Measurements from ENCODE around the gene RGL3.

The RGL3 gene

DNA sequence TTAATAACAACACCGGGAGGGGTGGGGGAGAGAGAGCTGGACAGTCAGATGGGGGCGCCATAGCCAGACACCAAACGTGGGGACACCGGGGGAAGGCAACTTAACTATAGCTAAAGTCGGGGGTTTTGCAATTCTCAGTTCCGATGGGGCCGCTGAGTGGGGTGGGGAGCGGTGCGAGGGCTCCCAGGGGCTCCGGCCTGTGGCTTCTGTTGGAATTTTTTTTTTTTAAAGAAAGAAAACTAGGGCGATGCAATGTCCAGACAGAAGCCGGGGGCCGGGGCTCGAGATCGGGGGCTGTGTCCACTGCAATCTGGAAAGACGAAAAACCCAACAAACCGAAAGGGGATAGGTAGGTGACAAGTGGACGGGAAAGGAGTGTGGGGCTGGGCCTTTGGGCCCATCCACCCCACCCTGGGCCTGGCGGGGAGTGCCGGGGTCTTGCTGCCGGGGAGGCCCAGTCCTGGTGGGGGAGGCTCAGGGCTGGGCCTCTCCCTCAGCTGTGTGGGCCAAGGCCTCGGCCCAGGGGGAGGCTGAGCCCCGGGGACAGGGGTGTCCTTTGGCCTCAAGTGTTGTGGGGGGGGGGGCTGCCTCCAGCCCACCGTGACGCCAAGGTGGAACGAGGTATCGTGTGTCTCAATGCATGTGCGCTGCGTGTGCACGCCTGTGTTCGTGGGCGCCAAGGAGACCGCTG is 33.7 kb upstream of the RGL3 start:
- TF ChIP-seq, protein P1, sequence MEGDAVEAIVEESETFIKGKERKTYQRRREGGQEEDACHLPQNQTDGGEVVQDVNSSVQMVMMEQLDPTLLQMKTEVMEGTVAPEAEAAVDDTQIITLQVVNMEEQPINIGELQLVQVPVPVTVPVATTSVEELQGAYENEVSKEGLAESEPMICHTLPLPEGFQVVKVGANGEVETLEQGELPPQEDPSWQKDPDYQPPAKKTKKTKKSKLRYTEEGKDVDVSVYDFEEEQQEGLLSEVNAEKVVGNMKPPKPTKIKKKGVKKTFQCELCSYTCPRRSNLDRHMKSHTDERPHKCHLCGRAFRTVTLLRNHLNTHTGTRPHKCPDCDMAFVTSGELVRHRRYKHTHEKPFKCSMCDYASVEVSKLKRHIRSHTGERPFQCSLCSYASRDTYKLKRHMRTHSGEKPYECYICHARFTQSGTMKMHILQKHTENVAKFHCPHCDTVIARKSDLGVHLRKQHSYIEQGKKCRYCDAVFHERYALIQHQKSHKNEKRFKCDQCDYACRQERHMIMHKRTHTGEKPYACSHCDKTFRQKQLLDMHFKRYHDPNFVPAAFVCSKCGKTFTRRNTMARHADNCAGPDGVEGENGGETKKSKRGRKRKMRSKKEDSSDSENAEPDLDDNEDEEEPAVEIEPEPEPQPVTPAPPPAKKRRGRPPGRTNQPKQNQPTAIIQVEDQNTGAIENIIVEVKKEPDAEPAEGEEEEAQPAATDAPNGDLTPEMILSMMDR (IDR thresholded peaks at IDR 0.05) = peak; percentile 18; the same call in 1 of the 2 replicates
- TF ChIP-seq ZFX (IDR thresholded peaks at IDR 0.05; ENCODE audit: borderline replicate concordance) = no peak
- H3K27ac ChIP-seq = no peak overlapping the region

DNA sequence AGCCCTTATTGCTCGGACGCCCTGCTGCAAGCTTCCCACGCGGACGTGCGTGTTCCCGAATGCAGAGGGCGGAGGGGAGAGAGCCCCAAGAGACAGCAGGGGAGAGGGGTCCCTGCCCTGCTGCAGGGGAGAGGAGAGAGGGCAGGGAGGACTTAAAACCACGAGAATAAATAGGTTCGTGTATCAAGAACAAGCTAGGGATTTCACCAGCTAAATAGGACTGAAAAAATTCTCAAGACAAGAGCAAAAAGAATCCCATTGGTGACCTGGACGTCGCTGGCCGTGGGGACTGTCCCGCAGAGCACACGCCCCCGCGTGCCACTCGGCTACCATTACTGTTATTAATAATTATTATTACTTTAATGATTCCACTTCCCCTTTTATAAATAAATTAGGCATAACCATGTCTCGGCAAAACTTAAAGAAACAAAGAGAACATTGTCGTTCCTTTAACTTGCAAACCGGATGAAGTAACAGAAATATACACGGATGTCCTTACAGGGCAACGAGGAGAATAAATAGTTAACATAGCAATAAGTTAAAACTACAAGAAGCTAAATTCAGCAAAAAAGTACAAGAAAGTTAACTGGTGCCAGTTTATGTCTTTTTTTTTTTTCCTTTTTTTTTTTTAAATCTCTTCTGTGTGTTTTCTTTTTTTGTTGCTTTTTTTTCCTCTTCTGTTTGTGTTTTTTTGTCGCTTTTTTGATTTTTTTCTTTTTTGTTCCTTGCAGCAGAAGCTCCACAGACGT is 32.9 kb upstream of the RGL3 start:
- no peak overlapping the region for H3K27ac ChIP-seq
- no peak for TF ChIP-seq ZFX (IDR thresholded peaks at IDR 0.05; ENCODE audit: borderline replicate concordance)
- TF ChIP-seq, protein P1 (IDR thresholded peaks at IDR 0.05) = no peak

GRCh38 chr19:11451327-11451870 is 32.3 kb upstream of the RGL3 start:
- H3K27ac ChIP-seq = no peak overlapping the region
- TF ChIP-seq, protein P1 (IDR thresholded peaks at IDR 0.05) = no peak
- TF ChIP-seq ZFX (IDR thresholded peaks at IDR 0.05; ENCODE audit: borderline replicate concordance) = no peak

DNA sequence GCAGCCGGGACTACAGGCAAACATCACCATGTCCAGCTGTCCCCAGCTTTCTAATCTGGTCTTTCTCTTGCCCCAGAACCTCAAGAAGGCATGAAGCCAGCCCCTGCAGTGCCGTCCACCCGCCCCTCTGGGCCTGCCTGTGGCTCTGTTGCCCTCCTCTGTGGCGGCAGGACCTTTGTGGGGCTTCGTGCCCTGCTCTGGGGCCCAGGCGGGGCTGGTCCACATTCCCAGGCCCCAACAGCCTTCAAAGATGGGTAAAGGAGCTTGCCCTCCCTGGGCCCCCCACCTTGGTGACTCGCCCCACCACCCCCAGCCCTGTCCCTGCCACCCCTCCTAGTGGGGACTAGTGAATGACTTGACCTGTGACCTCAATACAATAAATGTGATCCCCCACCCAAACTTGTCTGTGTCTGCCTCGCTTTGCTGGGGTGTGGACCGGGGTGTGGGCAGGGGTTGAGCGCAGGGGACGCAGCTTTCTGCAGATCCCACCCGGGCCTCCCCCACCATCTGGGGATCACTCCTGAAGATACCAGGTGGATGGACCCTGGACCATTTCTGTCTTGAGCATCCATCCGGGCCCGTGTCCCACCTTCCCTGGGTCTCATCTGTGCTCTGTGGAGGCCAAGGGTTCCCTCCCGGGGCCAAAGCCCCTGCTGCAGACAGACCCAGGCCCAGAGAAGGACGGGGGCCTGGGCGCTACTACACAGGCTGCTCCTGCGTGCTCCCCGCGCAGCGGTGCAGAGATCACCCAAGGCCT is 31.6 kb upstream of the RGL3 start:
- TF ChIP-seq ZFX (IDR thresholded peaks at IDR 0.05; ENCODE audit: borderline replicate concordance) = no peak
- TF ChIP-seq, protein P1 (IDR thresholded peaks at IDR 0.05) = no peak
- H3K27ac ChIP-seq = no peak overlapping the region

GRCh38 chr19:11448923-11449554 is 29.9 kb upstream of the RGL3 start:
- TF ChIP-seq, protein P1 (IDR thresholded peaks at IDR 0.05) = no peak
- no peak for TF ChIP-seq ZFX (IDR thresholded peaks at IDR 0.05; ENCODE audit: borderline replicate concordance)
- no peak overlapping the region for H3K27ac ChIP-seq

DNA sequence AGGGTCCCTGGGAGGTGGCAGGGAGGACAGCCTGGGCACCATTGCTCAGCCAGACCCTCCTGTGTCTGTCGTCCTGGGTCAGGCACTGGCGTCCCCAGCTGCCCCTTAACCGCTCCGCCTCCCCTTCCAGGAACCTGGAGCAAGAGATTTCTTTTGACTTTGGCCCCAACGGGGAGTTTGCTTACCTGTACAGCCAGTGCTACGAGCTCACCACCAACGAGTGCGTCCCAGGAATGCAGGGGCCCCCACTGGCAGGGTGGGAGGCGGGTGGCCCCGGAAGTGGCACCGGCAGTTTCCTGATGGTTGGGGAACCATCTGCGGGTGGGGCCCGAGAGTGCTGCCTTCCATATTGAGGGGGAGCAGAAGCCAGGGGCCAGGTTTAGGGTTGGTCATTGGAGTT is 29.3 kb upstream of the RGL3 start:
- TF ChIP-seq, protein P1 (IDR thresholded peaks at IDR 0.05) = no peak
- no peak for TF ChIP-seq ZFX (IDR thresholded peaks at IDR 0.05; ENCODE audit: borderline replicate concordance)
- H3K27ac ChIP-seq = no peak overlapping the region
